ENCODE data around the gene OGA.

DNA sequence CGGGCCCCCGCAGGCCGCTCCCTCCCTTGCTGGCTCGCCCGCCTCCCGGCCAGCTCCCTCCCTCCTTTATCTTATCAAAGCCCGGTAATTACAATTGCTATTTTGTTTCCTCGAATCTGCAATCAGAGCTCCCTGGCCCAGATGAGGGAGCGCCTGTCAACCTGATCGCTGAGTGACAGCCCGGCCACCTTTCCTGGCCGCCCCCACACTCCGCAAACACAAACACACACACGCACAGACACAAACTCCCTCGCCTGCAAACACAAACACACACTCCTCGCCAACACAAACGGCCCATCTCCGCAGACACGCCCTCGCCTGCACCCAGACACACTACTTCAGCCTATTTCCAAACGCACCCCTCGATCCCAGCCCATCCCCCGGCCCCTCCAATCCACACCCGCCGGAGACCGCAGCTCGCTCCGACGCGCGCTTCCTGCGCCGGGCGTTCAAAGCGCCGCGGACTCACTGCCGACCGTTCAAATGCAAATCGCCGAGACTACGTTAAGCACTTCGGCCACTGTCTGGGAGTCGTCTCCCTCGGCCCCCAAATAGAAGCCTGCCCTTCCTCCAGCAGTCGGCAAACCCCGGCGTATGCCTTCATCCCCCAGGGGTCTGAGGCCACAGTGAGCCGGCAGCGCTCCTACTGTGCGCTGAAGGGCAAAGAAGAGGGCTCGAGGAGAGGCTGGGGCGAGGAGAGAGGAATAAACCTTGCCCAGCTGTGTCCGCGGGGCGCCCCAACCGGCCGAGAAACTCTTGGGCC is 39.3 kb downstream of the OGA start:
- TF ChIP-seq, protein P1, sequence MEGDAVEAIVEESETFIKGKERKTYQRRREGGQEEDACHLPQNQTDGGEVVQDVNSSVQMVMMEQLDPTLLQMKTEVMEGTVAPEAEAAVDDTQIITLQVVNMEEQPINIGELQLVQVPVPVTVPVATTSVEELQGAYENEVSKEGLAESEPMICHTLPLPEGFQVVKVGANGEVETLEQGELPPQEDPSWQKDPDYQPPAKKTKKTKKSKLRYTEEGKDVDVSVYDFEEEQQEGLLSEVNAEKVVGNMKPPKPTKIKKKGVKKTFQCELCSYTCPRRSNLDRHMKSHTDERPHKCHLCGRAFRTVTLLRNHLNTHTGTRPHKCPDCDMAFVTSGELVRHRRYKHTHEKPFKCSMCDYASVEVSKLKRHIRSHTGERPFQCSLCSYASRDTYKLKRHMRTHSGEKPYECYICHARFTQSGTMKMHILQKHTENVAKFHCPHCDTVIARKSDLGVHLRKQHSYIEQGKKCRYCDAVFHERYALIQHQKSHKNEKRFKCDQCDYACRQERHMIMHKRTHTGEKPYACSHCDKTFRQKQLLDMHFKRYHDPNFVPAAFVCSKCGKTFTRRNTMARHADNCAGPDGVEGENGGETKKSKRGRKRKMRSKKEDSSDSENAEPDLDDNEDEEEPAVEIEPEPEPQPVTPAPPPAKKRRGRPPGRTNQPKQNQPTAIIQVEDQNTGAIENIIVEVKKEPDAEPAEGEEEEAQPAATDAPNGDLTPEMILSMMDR (IDR thresholded peaks at IDR 0.05): no peak
- TF ChIP-seq EZH2 (IDR thresholded peaks at IDR 0.05; ENCODE audit: borderline replicate concordance, insufficient read depth, low read depth, low read length, poor library complexity, severe bottlenecking): peak; percentile 4

Measured in B cell (primary cell).